ENCODE measurements around the gene MAEL. TPM values are rescaled to one million over a fixed set of nuclear protein-coding genes. Genes with fewer than 3 reads are reported as not detected.

The MAEL gene
- polyA plus RNA-seq, 1 experiment, result not detected

DNA sequence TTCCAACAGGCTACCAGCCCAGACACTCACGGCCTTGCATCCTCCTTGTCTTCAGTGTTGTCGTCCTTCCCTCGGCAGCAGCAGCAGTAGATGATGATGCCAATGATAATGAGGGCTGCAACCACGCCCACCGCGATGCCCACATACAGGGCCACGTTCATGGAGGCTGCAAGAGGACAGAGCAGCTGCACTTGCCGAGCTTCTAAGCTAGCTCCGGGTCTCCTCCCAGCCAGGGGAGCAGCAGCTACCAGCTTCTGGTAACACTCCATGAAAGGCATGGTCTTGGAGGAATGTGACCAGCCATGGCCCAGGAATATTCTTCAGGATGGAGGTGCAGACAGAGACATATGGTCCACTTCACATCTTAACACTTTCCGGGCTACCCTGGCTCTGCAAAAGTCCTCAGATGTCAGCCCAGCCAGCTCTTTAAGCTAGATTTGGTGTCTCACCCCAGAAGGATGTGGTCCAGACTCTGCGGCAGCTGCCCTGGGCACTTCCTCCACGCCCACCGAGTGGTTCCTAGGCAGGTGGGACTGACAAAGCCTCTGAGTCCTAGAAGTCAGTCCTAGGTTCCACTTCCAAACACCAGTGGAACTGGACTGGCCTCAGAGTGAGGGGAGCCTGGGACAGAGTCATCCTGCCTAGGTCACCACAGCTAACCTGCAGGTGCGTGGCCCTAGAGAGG lies 66.0 kb downstream of the MAEL start:
- Histone ChIP-seq H3K27me3 (ENCODE audit: control insufficient read depth, insufficient read depth, low read length) (no peaks in the 10 kb centered on the region), H3K9me3 (ENCODE audit: control insufficient read depth, insufficient read depth, low read length) (no peaks in the 10 kb centered on the region), H3K4me3 (ENCODE audit: low read depth, low read length) (no peak overlapping the region), H3K27ac (ENCODE audit: low read depth, low read length) (no peak overlapping the region)
- CTCF ChIA-PET, result interaction anchor here (7.6 kb wide), 1 partner anchor 144 kb away, joined by 284 read pairs; no protein-coding TSS in a partner anchor
- DNase-seq (ENCODE audit: low read depth, low spot score), result no peak
- POLR2A ChIA-PET, result no interaction called here
- TF ChIP-seq, protein P1, sequence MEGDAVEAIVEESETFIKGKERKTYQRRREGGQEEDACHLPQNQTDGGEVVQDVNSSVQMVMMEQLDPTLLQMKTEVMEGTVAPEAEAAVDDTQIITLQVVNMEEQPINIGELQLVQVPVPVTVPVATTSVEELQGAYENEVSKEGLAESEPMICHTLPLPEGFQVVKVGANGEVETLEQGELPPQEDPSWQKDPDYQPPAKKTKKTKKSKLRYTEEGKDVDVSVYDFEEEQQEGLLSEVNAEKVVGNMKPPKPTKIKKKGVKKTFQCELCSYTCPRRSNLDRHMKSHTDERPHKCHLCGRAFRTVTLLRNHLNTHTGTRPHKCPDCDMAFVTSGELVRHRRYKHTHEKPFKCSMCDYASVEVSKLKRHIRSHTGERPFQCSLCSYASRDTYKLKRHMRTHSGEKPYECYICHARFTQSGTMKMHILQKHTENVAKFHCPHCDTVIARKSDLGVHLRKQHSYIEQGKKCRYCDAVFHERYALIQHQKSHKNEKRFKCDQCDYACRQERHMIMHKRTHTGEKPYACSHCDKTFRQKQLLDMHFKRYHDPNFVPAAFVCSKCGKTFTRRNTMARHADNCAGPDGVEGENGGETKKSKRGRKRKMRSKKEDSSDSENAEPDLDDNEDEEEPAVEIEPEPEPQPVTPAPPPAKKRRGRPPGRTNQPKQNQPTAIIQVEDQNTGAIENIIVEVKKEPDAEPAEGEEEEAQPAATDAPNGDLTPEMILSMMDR (IDR thresholded peaks at IDR 0.05; ENCODE audit: low read depth, low read length), result no peak

DNA sequence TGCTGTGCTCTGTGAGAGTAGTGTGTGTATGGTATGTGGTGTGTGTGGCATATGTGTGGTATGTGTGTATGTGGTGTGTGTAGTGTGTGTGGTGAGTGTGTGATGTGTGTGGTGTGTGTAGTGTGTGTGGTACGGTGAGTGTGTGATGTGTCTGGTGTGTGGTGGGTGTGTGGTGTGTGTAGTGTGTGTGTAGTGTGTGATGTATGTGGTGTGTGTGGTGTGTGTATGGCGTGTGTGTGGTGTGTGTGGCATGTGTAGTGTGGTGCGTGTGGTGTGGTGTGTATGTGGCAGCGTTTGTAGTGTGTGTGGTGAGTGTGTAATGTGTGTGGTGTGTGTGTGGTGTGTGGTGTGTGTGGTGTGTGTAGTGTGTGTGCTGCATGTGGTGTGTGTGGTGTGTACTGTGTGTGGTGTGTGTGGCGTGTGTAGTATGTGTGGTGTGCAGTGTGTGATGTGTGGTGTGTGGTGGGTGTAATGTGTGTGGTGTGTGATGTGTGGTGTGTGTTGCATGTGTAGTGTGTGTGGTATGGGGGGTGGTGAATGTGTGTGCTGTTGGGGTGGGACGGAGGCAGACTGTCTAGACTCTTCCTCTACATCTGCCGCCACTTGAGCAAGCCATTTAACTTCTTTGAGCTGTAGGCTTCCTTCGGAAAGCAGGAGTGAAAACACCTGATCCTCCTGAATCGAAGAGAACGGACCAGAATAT lies 67.6 kb downstream of the MAEL start:
- DNase-seq (ENCODE audit: low read depth, low spot score), result no peak
- POLR2A ChIA-PET, result no interaction called here
- Histone ChIP-seq H3K27me3 (ENCODE audit: control insufficient read depth, insufficient read depth, low read length) (no peaks in the 10 kb centered on the region), H3K9me3 (ENCODE audit: control insufficient read depth, insufficient read depth, low read length) (no peaks in the 10 kb centered on the region), H3K27ac (ENCODE audit: low read depth, low read length) (no peak overlapping the region), H3K4me3 (ENCODE audit: low read depth, low read length) (no peak overlapping the region)
- CTCF ChIA-PET, result interaction anchor here (0.8 to 7.6 kb wide), 4 partner anchors 145 to 1132 kb away, joined by 3 to 284 read pairs (median 39); no protein-coding TSS in a partner anchor
- TF ChIP-seq, protein P1 (IDR thresholded peaks at IDR 0.05; ENCODE audit: low read depth, low read length), result no peak

DNA sequence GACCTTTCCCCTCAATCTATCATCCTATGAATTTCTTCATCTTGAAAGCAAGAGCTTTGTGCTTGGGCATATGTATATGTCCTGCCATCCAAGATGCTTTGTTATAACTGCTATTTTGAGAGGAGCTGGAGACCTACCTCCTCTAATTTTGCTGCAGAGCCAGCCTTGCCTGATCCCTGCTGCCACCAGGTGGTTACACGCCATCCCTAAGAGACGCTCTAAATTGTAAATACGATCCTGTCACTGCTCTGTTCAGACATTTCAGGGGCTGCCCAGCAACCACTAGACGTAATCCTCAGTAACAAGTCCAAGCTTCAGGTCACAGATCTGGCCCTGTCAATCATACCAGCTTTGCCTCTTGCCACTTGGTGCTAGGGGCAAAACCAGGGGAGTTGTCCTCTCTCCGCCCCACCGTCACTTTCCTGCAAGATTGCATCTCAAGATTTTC lies 68.2 kb downstream of the MAEL start:
- Histone ChIP-seq H3K9me3 (ENCODE audit: control insufficient read depth, insufficient read depth, low read length) (no peaks in the 10 kb centered on the region), H3K4me3 (ENCODE audit: low read depth, low read length) (no peak overlapping the region), H3K27ac (ENCODE audit: low read depth, low read length) (no peak overlapping the region), H3K27me3 (ENCODE audit: control insufficient read depth, insufficient read depth, low read length) (no peaks in the 10 kb centered on the region)
- TF ChIP-seq, protein P1 (IDR thresholded peaks at IDR 0.05; ENCODE audit: low read depth, low read length), result peak; percentile 27; the same call in 1 of the 2 replicates
- no peak for DNase-seq (ENCODE audit: low read depth, low spot score)
- CTCF ChIA-PET, result interaction anchor here (0.8 to 7.6 kb wide), 4 partner anchors 146 to 1133 kb away, joined by 3 to 284 read pairs (median 39); no protein-coding TSS in a partner anchor
- POLR2A ChIA-PET, result no interaction called here

DNA sequence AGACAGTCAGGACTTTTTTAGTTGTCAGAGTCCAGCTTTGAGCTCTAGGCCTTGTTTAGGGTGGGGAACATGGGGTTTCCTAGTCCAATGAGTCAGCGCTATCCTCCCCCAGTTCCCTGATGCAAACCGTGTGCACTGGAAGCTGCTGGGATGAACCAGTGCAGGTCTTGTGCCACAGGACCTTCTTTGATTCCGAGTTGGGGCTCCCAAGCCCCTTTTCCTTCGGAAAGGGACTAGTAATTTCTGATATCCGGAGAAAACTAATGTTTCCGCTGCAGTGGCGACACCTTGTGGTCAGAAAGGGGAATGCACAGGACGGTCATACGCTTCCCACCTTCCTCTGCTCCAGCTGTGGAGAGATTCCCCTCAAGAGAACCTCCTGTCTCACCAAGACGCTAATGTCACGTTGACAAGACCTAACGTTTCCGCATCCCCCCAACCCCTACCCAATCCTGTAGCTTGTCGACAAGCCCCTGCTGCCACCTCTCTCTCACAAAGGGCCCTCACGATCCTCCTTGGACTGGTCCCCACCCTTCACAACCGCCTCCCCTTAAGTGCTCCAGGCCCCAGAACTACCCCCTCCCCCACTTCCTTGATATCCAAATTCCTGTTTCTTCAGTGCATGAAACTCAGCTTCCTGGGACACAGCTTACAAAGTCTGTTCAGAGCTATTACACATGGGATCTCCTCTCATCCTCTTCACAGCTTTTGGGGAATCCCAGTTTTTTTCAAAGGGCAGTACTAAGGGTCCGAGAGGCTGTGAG lies 70.1 kb downstream of the MAEL start:
- no peak overlapping the region for H3K4me3 ChIP-seq (ENCODE audit: low read depth, low read length)
- CTCF ChIA-PET, result interaction anchor here (0.6 to 7.6 kb wide), 71 partner anchors 8 to 1196 kb away, joined by 3 to 284 read pairs (median 4); partner anchors contain the start of genes CREG1, POU2F1 and TADA1
- H3K27me3 ChIP-seq (ENCODE audit: control insufficient read depth, insufficient read depth, low read length), result no peaks in the 10 kb centered on the region
- no peak overlapping the region for H3K27ac ChIP-seq (ENCODE audit: low read depth, low read length)
- TF ChIP-seq, protein P1 (IDR thresholded peaks at IDR 0.05; ENCODE audit: low read depth, low read length), result peak; percentile 97
- H3K9me3 ChIP-seq (ENCODE audit: control insufficient read depth, insufficient read depth, low read length), result no peaks in the 10 kb centered on the region
- peak; percentile 27 for DNase-seq (ENCODE audit: low read depth, low spot score)
- POLR2A ChIA-PET, result no interaction called here
